Thoracic aorta (tissue), 2 donors: ENCODE measurements around the gene IRF5. TPM values are rescaled to one million over a fixed set of nuclear protein-coding genes. Genes with fewer than 3 reads are reported as not detected.

Experiments
- ATAC-seq: fragments of 150-250 bp; one replicate; pipeline ENCODE4 v1.8.0; 2017; ENCODE audit warnings: low read depth; ENCODE audit not compliant: insufficient number of reproducible peaks, low FRiP score
- DNase-seq: peaks from one replicate; pipeline ENCODE4 v3.0.0-alpha.2; 2020; ENCODE audit warnings: low spot score
- H3K27ac ChIP-seq, 2 donors: fragments of 200-600 bp; sonication (generic); 1 replicate in 1 of 2; 2 replicates in 1 of 2; pipeline ENCODE4 v1.5.1; 2016; ENCODE audit warnings: mild to moderate bottlenecking in 2 of 2, moderate library complexity in 2 of 2
- H3K27me3 ChIP-seq: fragments of 200-600 bp; sonication (generic); replicated peaks from 2 replicates; pipeline ENCODE4 v1.6.0; 2016; ENCODE audit warnings: mild to moderate bottlenecking; ENCODE audit not compliant: insufficient read depth
- H3K36me3 ChIP-seq: fragments of 200-600 bp; sonication (generic); one replicate; pipeline ENCODE4 v1.5.1; 2016
- H3K4me1 ChIP-seq, 2 donors: fragments of 200-600 bp; sonication (generic); 1 replicate in 1 of 2; 2 replicates in 1 of 2; pipeline versions ENCODE4 v1.5.1 to v1.6.0; 2016; ENCODE audit warnings: low read depth in 2 of 2, mild to moderate bottlenecking in 1 of 2; ENCODE audit not compliant: control insufficient read depth in 1 of 2
- H3K4me3 ChIP-seq: fragments of 200-600 bp; sonication (generic); 2 replicates; pipeline ENCODE4 v1.5.1; 2016; ENCODE audit warnings: mild to moderate bottlenecking
- H3K9me3 ChIP-seq: fragments of 200-600 bp; sonication (generic); 2 replicates; pipeline ENCODE4 v1.5.1; 2016
- CTCF ChIP-seq: fragments of 200-600 bp; sonication (generic); IDR thresholded peaks from one replicate; pipeline ENCODE4 v1.5.1; 2019; ENCODE audit warnings: antibody characterized with exemption
- total RNA-seq, 2 donors: library from RNA; depleted of rRNA; stranded (reverse); fragments of >200 nt; gene quantifications; one replicate each; pipeline versions ENCODE4 v1.1.0 to v1.2.3, GENCODE V29; 2016

Gene IRF5
- total RNA-seq, 2 donors from 2014 or later: 11.9 to 25.0 TPM

- H3K4me3 ChIP-seq: no peak overlapping the region
- no peaks in the 10 kb centered on the region for H3K27me3 ChIP-seq
- ATAC-seq (no peak), DNase-seq (no peak)
- no peak overlapping the region for H3K27ac ChIP-seq
- peaks cover 0 to 11% of the 10 kb centered on the region in 2 donors for H3K4me1 ChIP-seq
- H3K36me3 ChIP-seq: no peaks in the 10 kb centered on the region
- TF ChIP-seq CTCF: no peak
- H3K9me3 ChIP-seq: no peaks in the 10 kb centered on the region
These were observed 4.4 kb upstream of the IRF5 start for GRCh38 chr7:128933180-128933891.

- ATAC-seq (no peak), DNase-seq (no peak)
- Histone ChIP-seq H3K27ac (no peak overlapping the region), H3K36me3 (no peaks in the 10 kb centered on the region), H3K27me3 (no peaks in the 10 kb centered on the region), H3K4me3 (no peak overlapping the region), H3K9me3 (no peaks in the 10 kb centered on the region), H3K4me1 (peaks cover 0 to 15% of the 10 kb centered on the region in 2 donors)
- TF ChIP-seq CTCF: no peak
These were observed 3.1 kb upstream of the IRF5 start for GRCh38 chr7:128934361-128935341.

- no peak for TF ChIP-seq CTCF
- Histone ChIP-seq H3K36me3 (no peaks in the 10 kb centered on the region), H3K4me3 (no peak overlapping the region), H3K27me3 (no peaks in the 10 kb centered on the region), H3K4me1 (peaks cover 0 to 15% of the 10 kb centered on the region in 2 donors), H3K27ac (no peak overlapping the region), H3K9me3 (no peaks in the 10 kb centered on the region)
- DNase-seq (no peak), ATAC-seq (no peak)
These were observed 2.4 kb upstream of the IRF5 start for GRCh38 chr7:128935342-128935730.

- Histone ChIP-seq H3K27ac (no peak overlapping the region), H3K4me3 (no peak overlapping the region), H3K36me3 (no peaks in the 10 kb centered on the region), H3K27me3 (no peaks in the 10 kb centered on the region), H3K4me1 (peaks cover 0 to 15% of the 10 kb centered on the region in 2 donors), H3K9me3 (no peaks in the 10 kb centered on the region)
- ATAC-seq (no peak), DNase-seq (no peak)
- no peak for TF ChIP-seq CTCF
These were observed 929 bp upstream of the IRF5 start for GRCh38 chr7:128936798-128937197.

GRCh38 chr7:128937271-128937646 is 468 bp upstream of the IRF5 start:
- no peaks in the 10 kb centered on the region for H3K27me3 ChIP-seq
- DNase-seq (no peak), ATAC-seq (no peak)
- no peaks in the 10 kb centered on the region for H3K36me3 ChIP-seq
- no peak overlapping the region for H3K27ac ChIP-seq
- no peak for TF ChIP-seq CTCF
- H3K9me3 ChIP-seq: no peaks in the 10 kb centered on the region
- peaks cover 0 to 15% of the 10 kb centered on the region in 2 donors for H3K4me1 ChIP-seq
- peak overlapping the region; percentile 91 for H3K4me3 ChIP-seq
